Adrenal gland (tissue), 5 donors: Measurements from ENCODE around the gene OR52K1.

ENCODE experiments used
- CTCF ChIP-seq, 6 experiments: fragments of 450-650 bp in 4 of 6; fragments of 200-600 bp in 2 of 6; sonication (generic) in 1 of 6; IDR thresholded peaks; 1 replicate in 5 of 6; 2 replicates in 1 of 6; pipeline versions ENCODE4 v1.5.1 to v1.8.0; 2016 to 2021; ENCODE audit warnings: antibody characterized with exemption in 6 of 6, mild to moderate bottlenecking in 2 of 6, moderate library complexity in 1 of 6
- POLR2A ChIP-seq, 2 donors: fragments of 450-650 bp; IDR thresholded peaks; one replicate each; pipeline ENCODE4 v1.6.1; 2017; ENCODE audit warnings: antibody characterized with exemption in 2 of 2, mild to moderate bottlenecking in 2 of 2, moderate library complexity in 1 of 2
- donor health status: DM: no; HTN: no; CAD: no.

GRCh38 chr11:4464216-4465159, 18.0 kb upstream of the OR52K1 start:
- TF ChIP-seq CTCF (IDR thresholded peaks at IDR 0.05) (no peak), POLR2A (IDR thresholded peaks at IDR 0.05) (no peak)
